Neural progenitor cell (in vitro differentiated cells): ENCODE results near the gene PLEKHN1. TPM values are rescaled to one million over a fixed set of nuclear protein-coding genes. Genes with fewer than 3 reads are reported as not detected.

Source experiments
- DNase-seq: peaks from one replicate; pipeline ENCODE4 v3.0.0-alpha.2; 2016; ENCODE audit warnings: low spot score
- H2AFZ ChIP-seq: fragments of 200-600 bp; sonication (generic); replicated peaks from 2 replicates; pipeline ENCODE4 v1.6.1; 2016; ENCODE audit warnings: antibody characterized with exemption
- H3F3A ChIP-seq: fragments of 200-600 bp; sonication (generic); 2 replicates; pipeline ENCODE4 v1.6.1; 2016; ENCODE audit warnings: antibody characterized with exemption, low read depth
- H3K27ac ChIP-seq: fragments of 200-600 bp; sonication (generic); 2 replicates; pipeline ENCODE4 v1.5.1; 2016; ENCODE audit warnings: mild to moderate bottlenecking
- H3K27me3 ChIP-seq: fragments of 200-600 bp; sonication (generic); 2 replicates; pipeline ENCODE4 v1.6.1; 2016; ENCODE audit warnings: mild to moderate bottlenecking, moderate library complexity
- H3K36me3 ChIP-seq: fragments of 200-600 bp; sonication (generic); 2 replicates; pipeline ENCODE4 v1.5.1; 2016
- H3K4me1 ChIP-seq: fragments of 200-600 bp; sonication (generic); 2 replicates; pipeline ENCODE4 v1.6.1; 2016; ENCODE audit warnings: mixed run types
- H3K4me2 ChIP-seq: fragments of 200-600 bp; sonication (generic); 2 replicates; pipeline ENCODE4 v1.6.1; 2016
- H3K4me3 ChIP-seq: fragments of 200-600 bp; sonication (generic); 2 replicates; pipeline ENCODE4 v1.5.1; 2016
- H3K79me2 ChIP-seq: fragments of 200-600 bp; sonication (generic); 2 replicates; pipeline ENCODE4 v1.6.1; 2016; ENCODE audit warnings: low read depth
- H3K9ac ChIP-seq: fragments of 200-600 bp; sonication (generic); 2 replicates; pipeline ENCODE4 v1.6.1; 2016
- H3K9me3 ChIP-seq: fragments of 200-600 bp; sonication (generic); 2 replicates; pipeline ENCODE4 v1.5.1; 2016; ENCODE audit warnings: low read depth
- H4K20me1 ChIP-seq: fragments of 200-600 bp; sonication (generic); 2 replicates; pipeline ENCODE4 v1.6.1; 2016; ENCODE audit warnings: low read depth
- H3K27ac Mint-ChIP-seq: 3 replicates; pipeline ENCODE4 v1.8.0; 2021; ENCODE audit warnings: mixed read lengths
- H3K27me3 Mint-ChIP-seq: 2 replicates; pipeline ENCODE4 v1.8.0; 2022; ENCODE audit warnings: low read depth, mild to moderate bottlenecking, inconsistent platforms, moderate library complexity, mixed read lengths; ENCODE audit not compliant: insufficient read depth
- H3K36me3 Mint-ChIP-seq: 3 replicates; pipeline ENCODE4 v1.8.0; 2021; ENCODE audit warnings: mixed read lengths
- H3K4me1 Mint-ChIP-seq: 3 replicates; pipeline ENCODE4 v1.8.0; 2021; ENCODE audit warnings: mixed read lengths
- H3K4me3 Mint-ChIP-seq: 3 replicates; pipeline ENCODE4 v1.8.0; 2021; ENCODE audit warnings: mild to moderate bottlenecking, moderate library complexity, mixed read lengths
- H3K9me3 Mint-ChIP-seq: 3 replicates; pipeline ENCODE4 v1.8.0; 2020; ENCODE audit warnings: mixed read lengths
- EZH2 ChIP-seq: fragments of 200-600 bp; sonication (generic); IDR thresholded peaks from 2 replicates; pipeline ENCODE4 v1.6.1; 2017; ENCODE audit warnings: antibody characterized with exemption, mild to moderate bottlenecking, moderate library complexity
- EZH2phosphoT487 ChIP-seq: fragments of 200-600 bp; sonication (generic); IDR thresholded peaks from 2 replicates; pipeline ENCODE4 v1.6.1; 2017; ENCODE audit warnings: antibody characterized with exemption
- total RNA-seq: library from RNA; depleted of rRNA; stranded (reverse); fragments of >200 nt; gene quantifications from 2 replicates; pipeline ENCODE4 v1.2.3, GENCODE V29; 2015; ENCODE audit warnings: low replicate concordance
- TF ChIP-seq, protein P1 (sequence below): fragments of 200-600 bp; sonication (generic); IDR thresholded peaks from 2 replicates; pipeline ENCODE4 v1.5.1; 2017; ENCODE audit warnings: antibody characterized with exemption, mild to moderate bottlenecking

The PLEKHN1 gene
- total RNA-seq, 1 donor from 2014 or later: not detected

DNA sequence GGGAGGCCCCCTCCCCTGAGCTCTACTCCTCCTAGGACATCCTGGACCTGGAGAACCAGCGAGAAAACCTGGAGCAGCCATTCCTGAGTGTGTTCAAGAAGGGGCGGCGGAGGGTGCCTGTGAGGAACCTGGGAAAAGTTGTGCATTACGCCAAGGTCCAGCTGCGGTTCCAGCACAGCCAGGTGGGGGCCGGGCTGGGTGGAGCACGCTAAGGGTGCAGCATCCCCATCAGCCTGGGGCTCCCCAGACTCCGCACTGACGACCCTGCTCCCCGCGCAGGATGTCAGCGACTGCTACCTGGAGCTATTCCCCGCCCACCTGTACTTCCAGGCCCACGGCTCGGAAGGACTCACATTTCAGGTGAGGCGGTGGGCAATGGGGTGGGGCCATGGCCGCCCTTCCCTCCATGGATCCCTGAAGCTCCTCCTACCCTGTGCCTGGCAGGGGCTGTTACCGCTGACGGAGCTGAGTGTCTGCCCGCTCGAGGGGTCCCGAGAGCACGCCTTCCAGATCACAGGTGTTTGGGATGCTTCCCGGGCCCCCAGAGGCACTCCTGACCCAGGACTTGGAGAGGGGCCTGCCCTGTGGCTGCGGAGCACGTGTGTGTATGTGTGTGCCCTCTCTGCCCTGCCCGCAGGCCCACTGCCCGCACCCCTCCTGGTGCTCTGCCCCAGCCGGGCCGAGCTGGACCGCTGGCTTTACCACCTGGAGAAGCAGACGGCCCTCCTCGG is 4.1 kb downstream of the PLEKHN1 start:
- H3K27ac ChIP-seq: no peak overlapping the region
- H3F3A ChIP-seq: peaks cover 13% of the 10 kb centered on the region
- no peak overlapping the region for H3K27ac Mint-ChIP-seq
- H3K4me1 Mint-ChIP-seq: no peaks in the 10 kb centered on the region
- H3K4me3 ChIP-seq: no peak overlapping the region
- H3K36me3 Mint-ChIP-seq: no peaks in the 10 kb centered on the region
- H3K27me3 ChIP-seq: peaks cover 100% of the 10 kb centered on the region
- H3K4me3 Mint-ChIP-seq: no peak overlapping the region
- H3K9ac ChIP-seq: no peak overlapping the region
- H3K9me3 ChIP-seq: no peaks in the 10 kb centered on the region
- no peaks in the 10 kb centered on the region for H3K79me2 ChIP-seq
- DNase-seq: no peak
- H3K4me1 ChIP-seq: peaks cover 5% of the 10 kb centered on the region
- no peak for TF ChIP-seq EZH2phosphoT487
- no peak for TF ChIP-seq EZH2
- TF ChIP-seq, protein P1, sequence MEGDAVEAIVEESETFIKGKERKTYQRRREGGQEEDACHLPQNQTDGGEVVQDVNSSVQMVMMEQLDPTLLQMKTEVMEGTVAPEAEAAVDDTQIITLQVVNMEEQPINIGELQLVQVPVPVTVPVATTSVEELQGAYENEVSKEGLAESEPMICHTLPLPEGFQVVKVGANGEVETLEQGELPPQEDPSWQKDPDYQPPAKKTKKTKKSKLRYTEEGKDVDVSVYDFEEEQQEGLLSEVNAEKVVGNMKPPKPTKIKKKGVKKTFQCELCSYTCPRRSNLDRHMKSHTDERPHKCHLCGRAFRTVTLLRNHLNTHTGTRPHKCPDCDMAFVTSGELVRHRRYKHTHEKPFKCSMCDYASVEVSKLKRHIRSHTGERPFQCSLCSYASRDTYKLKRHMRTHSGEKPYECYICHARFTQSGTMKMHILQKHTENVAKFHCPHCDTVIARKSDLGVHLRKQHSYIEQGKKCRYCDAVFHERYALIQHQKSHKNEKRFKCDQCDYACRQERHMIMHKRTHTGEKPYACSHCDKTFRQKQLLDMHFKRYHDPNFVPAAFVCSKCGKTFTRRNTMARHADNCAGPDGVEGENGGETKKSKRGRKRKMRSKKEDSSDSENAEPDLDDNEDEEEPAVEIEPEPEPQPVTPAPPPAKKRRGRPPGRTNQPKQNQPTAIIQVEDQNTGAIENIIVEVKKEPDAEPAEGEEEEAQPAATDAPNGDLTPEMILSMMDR: no peak
- H3K27me3 Mint-ChIP-seq: peaks cover 47% of the 10 kb centered on the region
- no peak overlapping the region for H2AFZ ChIP-seq
- H3K4me2 ChIP-seq: no peak overlapping the region
- no peaks in the 10 kb centered on the region for H3K36me3 ChIP-seq
- H4K20me1 ChIP-seq: peaks cover 25% of the 10 kb centered on the region
- H3K9me3 Mint-ChIP-seq: peaks cover 2% of the 10 kb centered on the region

DNA sequence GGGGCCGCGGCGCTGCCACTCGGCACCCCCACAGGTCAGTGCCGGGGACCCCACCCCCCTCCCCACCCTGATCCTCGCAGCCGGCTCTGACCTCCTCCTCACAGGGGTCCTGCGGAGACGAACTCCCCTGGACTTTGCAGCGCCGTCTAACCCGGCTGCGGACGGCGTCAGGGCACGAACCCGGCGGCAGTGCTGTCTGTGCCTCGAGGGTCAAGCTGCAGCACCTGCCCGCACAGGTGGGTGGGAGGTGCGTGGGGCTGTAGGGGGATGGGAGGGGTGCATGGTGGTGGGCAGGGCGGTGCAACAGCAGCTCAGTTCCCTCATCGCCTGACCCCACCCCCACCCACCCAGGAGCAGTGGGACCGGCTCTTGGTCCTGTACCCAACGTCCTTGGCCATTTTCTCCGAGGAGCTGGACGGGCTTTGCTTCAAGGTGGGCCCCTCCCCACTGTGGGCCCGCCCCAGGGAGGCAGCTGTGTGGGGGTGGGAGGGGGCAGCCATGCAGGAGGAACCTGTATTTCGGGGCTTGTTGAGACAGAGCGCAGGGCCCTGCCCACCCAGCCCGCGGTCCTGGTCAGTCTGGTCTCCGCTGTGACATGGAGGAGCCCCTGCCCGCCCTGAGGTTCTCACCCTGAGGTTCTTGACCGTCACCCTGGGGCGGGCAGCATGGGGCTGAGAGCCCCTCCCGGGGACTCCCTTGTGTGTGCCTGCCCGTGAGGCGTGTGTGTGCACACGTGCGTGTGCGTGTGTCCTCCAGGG is 4.9 kb downstream of the PLEKHN1 start:
- Mint-ChIP-seq H3K4me3 (no peak overlapping the region), H3K36me3 (no peaks in the 10 kb centered on the region), H3K27me3 (peaks cover 46% of the 10 kb centered on the region), H3K27ac (no peak overlapping the region), H3K4me1 (peaks cover 4% of the 10 kb centered on the region), H3K9me3 (peaks cover 2% of the 10 kb centered on the region)
- no peaks in the 10 kb centered on the region for H3K9me3 ChIP-seq
- peaks cover 20% of the 10 kb centered on the region for H4K20me1 ChIP-seq
- TF ChIP-seq EZH2phosphoT487 (no peak), EZH2 (no peak)
- TF ChIP-seq, protein P1: no peak
- no peaks in the 10 kb centered on the region for H3K36me3 ChIP-seq
- peaks cover 100% of the 10 kb centered on the region for H3K27me3 ChIP-seq
- peaks cover 4% of the 10 kb centered on the region for H3K4me1 ChIP-seq
- no peak overlapping the region for H3K4me2 ChIP-seq
- no peak overlapping the region for H3K4me3 ChIP-seq
- H3K9ac ChIP-seq: no peak overlapping the region
- peaks cover 17% of the 10 kb centered on the region for H3F3A ChIP-seq
- H3K79me2 ChIP-seq: no peaks in the 10 kb centered on the region
- no peak overlapping the region for H3K27ac ChIP-seq
- DNase-seq: no peak
- H2AFZ ChIP-seq: no peak overlapping the region

DNA sequence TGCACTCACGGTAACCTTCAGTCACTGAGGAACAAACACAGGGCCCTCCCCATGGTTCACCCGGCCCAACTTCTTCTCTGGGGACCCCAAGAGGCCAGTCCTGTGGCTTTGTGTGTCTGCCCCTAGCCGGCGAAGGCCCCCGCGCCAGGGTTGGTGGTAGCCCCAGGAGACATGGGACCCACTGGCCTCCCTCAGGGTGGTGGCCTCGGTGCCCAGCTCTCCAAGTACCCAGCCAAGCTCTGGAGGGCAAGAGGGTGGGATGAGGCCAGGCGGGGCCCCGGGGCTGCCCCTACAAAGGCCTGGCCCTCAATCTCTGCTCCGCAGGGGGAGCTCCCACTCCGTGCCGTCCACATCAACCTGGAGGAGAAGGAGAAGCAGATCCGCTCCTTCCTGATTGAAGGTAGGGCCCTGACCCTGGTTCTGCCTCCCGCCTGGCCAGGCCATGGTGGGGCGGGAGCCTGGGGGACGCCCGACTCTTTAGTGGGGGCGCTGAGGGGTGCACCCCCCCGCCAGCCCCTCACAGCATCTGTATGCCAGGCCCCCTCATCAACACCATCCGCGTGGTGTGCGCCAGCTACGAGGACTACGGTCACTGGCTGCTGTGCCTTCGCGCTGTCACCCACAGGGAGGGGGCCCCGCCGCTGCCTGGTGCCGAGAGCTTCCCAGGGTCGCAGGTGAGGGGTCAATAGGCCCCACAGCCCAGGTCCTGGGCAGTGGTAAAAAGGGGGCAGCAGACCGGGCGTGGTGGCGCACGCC is 5.6 kb downstream of the PLEKHN1 start:
- Histone ChIP-seq H2AFZ (no peak overlapping the region), H4K20me1 (peaks cover 15% of the 10 kb centered on the region), H3K27me3 (peaks cover 95% of the 10 kb centered on the region), H3K9me3 (no peaks in the 10 kb centered on the region), H3K36me3 (no peaks in the 10 kb centered on the region), H3K79me2 (no peaks in the 10 kb centered on the region), H3K4me3 (no peak overlapping the region), H3K27ac (no peak overlapping the region), H3K4me2 (no peak overlapping the region), H3F3A (peaks cover 17% of the 10 kb centered on the region), H3K9ac (no peak overlapping the region), H3K4me1 (no peaks in the 10 kb centered on the region)
- Mint-ChIP-seq H3K4me1 (peaks cover 4% of the 10 kb centered on the region), H3K9me3 (peaks cover 2% of the 10 kb centered on the region), H3K4me3 (no peak overlapping the region), H3K36me3 (no peaks in the 10 kb centered on the region), H3K27ac (no peak overlapping the region), H3K27me3 (peaks cover 45% of the 10 kb centered on the region)
- no peak for DNase-seq
- no peak for TF ChIP-seq EZH2
- no peak for TF ChIP-seq EZH2phosphoT487
- TF ChIP-seq, protein P1: no peak
